ENCODE data around the gene CHAT.

Gene CHAT

DNA sequence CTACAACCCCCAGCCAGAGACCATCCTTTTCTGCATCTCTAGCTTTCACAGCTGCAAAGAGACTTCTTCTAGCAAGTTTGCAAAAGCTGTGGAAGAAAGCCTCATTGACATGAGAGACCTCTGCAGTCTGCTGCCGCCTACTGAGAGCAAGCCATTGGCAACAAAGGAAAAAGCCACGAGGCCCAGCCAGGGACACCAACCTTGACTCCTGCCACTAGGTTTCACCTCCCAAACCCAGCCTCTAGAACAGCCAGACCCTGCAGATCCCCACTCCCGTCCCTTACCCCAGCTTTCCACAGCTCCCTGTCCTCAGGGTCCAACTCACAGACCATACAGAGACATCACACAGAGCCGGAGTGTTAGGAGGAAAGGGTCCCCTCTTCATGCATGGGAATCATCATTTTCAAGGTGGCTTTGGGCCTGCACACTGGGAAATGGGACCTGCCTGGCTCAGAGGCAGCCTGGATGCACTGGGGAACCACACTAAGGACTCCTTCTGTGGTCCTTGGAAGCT lies 51.1 kb downstream of the CHAT start:
- no peak overlapping the region for H3K27ac ChIP-seq (ENCODE audit: low read length)
- no peaks in the 10 kb centered on the region for H3K36me3 ChIP-seq (replicated peaks; ENCODE audit: low read depth, low read length)
- no peak overlapping the region for H3K4me2 ChIP-seq (ENCODE audit: low read length)
- H4K20me1 ChIP-seq (ENCODE audit: insufficient read depth, low read length), result no peaks in the 10 kb centered on the region
- no peaks in the 10 kb centered on the region for H3K9me3 ChIP-seq (ENCODE audit: insufficient read depth, low read length)
- no peaks in the 10 kb centered on the region for H3K79me2 ChIP-seq (ENCODE audit: low read length)
- no peak overlapping the region for H3K9ac ChIP-seq (ENCODE audit: low read length)
- H3K27me3 ChIP-seq (ENCODE audit: low read depth, low read length), result no peaks in the 10 kb centered on the region; the same call in 1 of the 2 replicates
- TF ChIP-seq EZH2phosphoT487 (IDR thresholded peaks at IDR 0.05; ENCODE audit: low read depth) (no peak), CTCF (IDR thresholded peaks at IDR 0.05; ENCODE audit: low read depth, low read length) (no peak)
- H3K4me1 ChIP-seq (ENCODE audit: low read length), result no peaks in the 10 kb centered on the region
- no peak overlapping the region for H3K4me3 ChIP-seq (ENCODE audit: low read length)
- no peak overlapping the region for H2AFZ ChIP-seq (ENCODE audit: low read depth, low read length)

GRCh38 chr10:49666054-49666615 lies 52.3 kb downstream of the CHAT start:
- TF ChIP-seq EZH2phosphoT487 (IDR thresholded peaks at IDR 0.05; ENCODE audit: low read depth), result no peak
- TF ChIP-seq CTCF (IDR thresholded peaks at IDR 0.05; ENCODE audit: low read depth, low read length), result no peak
- Histone ChIP-seq H3K4me2 (ENCODE audit: low read length) (no peak overlapping the region), H4K20me1 (ENCODE audit: insufficient read depth, low read length) (no peaks in the 10 kb centered on the region), H3K4me1 (ENCODE audit: low read length) (no peaks in the 10 kb centered on the region), H3K9me3 (ENCODE audit: insufficient read depth, low read length) (no peaks in the 10 kb centered on the region), H2AFZ (ENCODE audit: low read depth, low read length) (no peak overlapping the region), H3K79me2 (ENCODE audit: low read length) (no peaks in the 10 kb centered on the region), H3K27me3 (ENCODE audit: low read depth, low read length) (no peaks in the 10 kb centered on the region; the same call in 1 of the 2 replicates), H3K4me3 (ENCODE audit: low read length) (no peak overlapping the region), H3K27ac (ENCODE audit: low read length) (no peak overlapping the region), H3K36me3 (replicated peaks; ENCODE audit: low read depth, low read length) (no peaks in the 10 kb centered on the region), H3K9ac (ENCODE audit: low read length) (no peak overlapping the region)

- Histone ChIP-seq H3K36me3 (replicated peaks; ENCODE audit: low read depth, low read length) (no peaks in the 10 kb centered on the region), H4K20me1 (ENCODE audit: insufficient read depth, low read length) (no peaks in the 10 kb centered on the region), H3K79me2 (ENCODE audit: low read length) (no peaks in the 10 kb centered on the region), H3K4me2 (ENCODE audit: low read length) (no peak overlapping the region), H3K27me3 (ENCODE audit: low read depth, low read length) (no peaks in the 10 kb centered on the region; the same call in 1 of the 2 replicates), H3K9ac (ENCODE audit: low read length) (no peak overlapping the region), H3K4me3 (ENCODE audit: low read length) (no peak overlapping the region), H3K9me3 (ENCODE audit: insufficient read depth, low read length) (no peaks in the 10 kb centered on the region), H3K4me1 (ENCODE audit: low read length) (no peaks in the 10 kb centered on the region), H3K27ac (ENCODE audit: low read length) (no peak overlapping the region), H2AFZ (ENCODE audit: low read depth, low read length) (no peak overlapping the region)
- TF ChIP-seq EZH2phosphoT487 (IDR thresholded peaks at IDR 0.05; ENCODE audit: low read depth) (no peak), CTCF (IDR thresholded peaks at IDR 0.05; ENCODE audit: low read depth, low read length) (no peak)
Observed at GRCh38 chr10:49666685-49667084, 52.8 kb downstream of the CHAT start.

GRCh38 chr10:49667991-49668390 lies 54.2 kb downstream of the CHAT start:
- no peaks in the 10 kb centered on the region for H4K20me1 ChIP-seq (ENCODE audit: insufficient read depth, low read length)
- no peaks in the 10 kb centered on the region; the same call in 1 of the 2 replicates for H3K27me3 ChIP-seq (ENCODE audit: low read depth, low read length)
- H3K4me3 ChIP-seq (ENCODE audit: low read length), result no peak overlapping the region
- H3K9ac ChIP-seq (ENCODE audit: low read length), result no peak overlapping the region
- no peak overlapping the region for H3K4me2 ChIP-seq (ENCODE audit: low read length)
- H3K79me2 ChIP-seq (ENCODE audit: low read length), result no peaks in the 10 kb centered on the region
- H3K4me1 ChIP-seq (ENCODE audit: low read length), result no peaks in the 10 kb centered on the region
- no peak for TF ChIP-seq EZH2phosphoT487 (IDR thresholded peaks at IDR 0.05; ENCODE audit: low read depth)
- no peak for TF ChIP-seq CTCF (IDR thresholded peaks at IDR 0.05; ENCODE audit: low read depth, low read length)
- no peaks in the 10 kb centered on the region for H3K36me3 ChIP-seq (replicated peaks; ENCODE audit: low read depth, low read length)
- no peak overlapping the region for H3K27ac ChIP-seq (ENCODE audit: low read length)
- H3K9me3 ChIP-seq (ENCODE audit: insufficient read depth, low read length), result no peaks in the 10 kb centered on the region
- no peak overlapping the region for H2AFZ ChIP-seq (ENCODE audit: low read depth, low read length)
